Stimulated activated CD8-positive, alpha-beta memory T cell treated with anti-CD3 and anti-CD28 coated beads, Interleukin-15, amount 100 ng/mL, for 24 hours (primary cell): Measurements from ENCODE around the gene RLN3.
"Not testable (repeated sequence)": the region's sequence is repeated elsewhere in the genome, so short reads cannot be mapped to it uniquely, and the experiment has no call there.

Experiments used
- DNase-seq: peaks from one replicate; pipeline ENCODE4 v3.0.0-alpha.2; 2020; ENCODE audit warnings: low read depth

Gene RLN3

DNA sequence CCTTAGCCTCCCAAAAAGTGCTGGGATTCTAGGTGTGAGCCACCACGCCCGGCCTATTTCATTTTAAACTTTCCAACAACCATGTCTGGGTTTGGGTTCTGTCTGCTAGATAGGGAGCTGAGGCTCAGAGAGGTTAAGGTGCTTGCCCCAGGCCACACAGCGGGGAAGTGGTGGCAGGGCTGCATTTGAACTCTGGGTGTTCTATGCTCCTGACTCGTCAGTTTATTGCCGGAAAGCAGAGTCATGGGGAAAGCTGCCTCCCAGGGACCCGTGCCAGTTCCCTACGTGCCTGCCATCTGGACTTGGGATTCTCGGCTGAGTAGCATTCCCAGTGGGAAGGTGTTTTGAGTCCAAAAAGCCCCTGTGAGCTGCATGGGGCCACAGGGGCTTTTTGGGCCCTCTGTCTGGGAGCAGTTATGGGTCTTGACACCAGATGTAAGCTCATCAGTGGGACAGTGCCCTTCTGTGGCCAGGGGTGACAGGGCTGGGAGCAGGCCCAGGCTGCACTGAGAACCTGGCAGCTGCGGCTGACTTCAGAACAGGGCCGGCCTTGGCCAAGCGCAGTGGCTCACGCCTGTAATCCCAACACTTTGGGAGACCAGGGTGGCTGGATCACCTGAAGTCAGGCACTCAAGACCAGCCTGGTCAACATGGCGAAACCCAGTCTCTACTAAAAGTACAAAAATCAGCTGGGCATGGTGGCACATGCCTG, 32.8 kb upstream of the RLN3 start:
- DNase-seq: no peak

DNA sequence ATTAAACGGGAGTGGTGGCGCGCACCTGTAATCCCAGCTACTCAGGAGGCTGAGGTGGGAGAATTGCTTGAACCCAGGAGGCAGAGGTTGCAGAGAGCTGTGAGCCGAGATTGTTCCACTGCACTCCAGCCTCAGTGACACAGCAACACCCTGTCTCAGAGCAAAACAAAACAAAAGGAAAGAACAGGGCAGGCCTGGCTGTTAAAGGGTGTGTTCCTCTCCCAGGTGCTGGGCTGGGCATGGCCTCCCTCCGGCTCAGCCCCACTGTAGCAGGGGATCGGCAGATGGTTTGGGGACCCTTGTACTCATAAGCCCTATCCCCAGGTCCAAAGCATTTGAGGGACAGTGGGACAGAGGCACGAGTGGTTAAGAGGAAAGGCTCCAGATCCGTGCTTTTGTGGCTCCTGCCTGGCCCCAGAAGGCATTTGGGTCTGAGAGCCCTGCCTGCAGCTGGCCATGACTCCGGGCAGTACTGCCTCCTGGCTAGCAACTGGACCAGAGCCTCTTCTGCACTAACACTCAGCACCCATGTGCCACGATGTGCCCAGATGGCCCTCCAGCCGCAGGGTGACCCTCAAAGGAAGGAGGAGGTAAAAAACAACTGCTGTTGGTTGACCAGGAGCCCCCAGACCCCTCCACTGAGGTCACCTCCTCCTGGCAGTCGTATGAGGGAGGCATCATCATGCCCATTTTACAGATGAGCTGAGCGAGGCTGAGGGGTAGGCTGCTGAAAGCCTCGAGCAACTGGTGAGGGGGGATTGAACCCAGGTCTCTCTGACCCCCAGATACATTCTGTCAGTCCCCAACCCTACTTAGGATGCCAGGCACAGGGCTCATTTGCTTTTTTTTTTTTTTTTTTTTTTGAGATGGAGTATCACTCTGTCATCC, 31.8 kb upstream of the RLN3 start:
- DNase-seq: no peak

DNA sequence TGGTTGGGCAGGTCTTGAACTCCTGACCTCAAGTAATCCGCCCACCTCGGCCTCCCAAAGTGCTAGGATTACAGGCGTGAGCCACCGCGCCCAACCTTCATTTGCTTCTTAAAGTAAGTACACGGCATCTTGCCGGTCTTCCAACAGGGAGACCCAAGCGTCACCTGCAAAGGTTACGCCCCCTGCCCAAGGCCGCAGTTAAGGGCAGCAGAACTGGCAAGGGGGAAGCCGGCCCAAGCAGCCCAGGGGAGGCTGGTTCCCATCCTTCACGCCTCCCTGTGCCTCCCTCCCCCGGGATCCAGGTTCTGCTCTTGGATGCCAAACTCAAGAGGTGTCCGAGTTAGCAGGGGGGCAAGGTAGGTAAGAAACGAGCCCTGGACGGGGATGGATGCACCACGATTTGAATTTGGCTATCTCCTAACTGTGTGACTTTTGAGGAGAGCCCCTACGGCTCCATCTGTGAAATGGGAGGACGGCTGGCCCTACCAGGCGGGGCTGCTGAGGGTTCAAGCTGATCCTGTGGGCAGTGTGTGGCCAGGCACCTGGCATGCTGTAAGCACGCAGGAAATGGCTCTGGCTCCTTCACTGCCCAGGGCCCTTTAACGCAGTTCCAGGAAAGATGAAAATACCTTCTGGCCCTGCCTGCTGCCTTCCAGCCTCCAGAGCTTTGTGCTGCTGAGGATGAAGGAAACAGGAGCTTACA, 30.9 kb upstream of the RLN3 start:
- no peak for DNase-seq

DNA sequence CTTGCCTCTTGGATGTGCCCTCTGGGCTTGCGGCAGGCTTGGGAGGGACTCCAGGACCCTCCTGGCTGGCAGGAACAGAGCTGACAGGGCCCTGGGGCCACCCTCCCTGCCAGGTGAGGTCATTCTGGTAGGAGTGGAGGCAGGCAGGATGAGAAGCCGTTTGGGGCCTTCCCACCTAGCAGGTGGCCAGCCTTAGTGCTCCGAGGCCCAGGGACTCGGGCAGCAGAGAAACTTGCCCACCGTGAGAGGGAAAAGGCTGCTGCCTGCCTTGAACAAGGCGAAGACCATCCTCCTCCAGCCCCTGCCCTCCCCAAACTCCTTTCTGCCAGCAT, 30.4 kb upstream of the RLN3 start:
- no peak for DNase-seq

DNA sequence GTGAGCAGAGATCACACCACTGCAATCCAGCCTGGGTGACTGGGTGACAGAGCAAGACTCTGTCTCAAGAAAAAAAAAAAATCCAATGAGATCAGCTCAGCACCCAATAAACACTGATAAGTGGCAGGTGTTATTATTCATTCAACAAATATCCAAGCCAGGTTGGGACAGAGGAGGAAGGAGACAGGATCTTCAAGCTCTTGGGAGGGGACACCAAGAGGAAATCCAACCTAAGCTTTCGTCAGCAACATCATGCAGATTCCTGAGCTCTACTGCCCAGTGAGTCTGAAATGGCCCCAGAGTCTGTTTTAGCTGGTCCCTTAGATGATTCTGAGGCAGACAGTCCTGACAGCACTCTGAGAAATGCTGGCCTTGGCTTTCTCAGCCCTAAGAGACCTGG, 29.5 kb upstream of the RLN3 start:
- no peak for DNase-seq

DNA sequence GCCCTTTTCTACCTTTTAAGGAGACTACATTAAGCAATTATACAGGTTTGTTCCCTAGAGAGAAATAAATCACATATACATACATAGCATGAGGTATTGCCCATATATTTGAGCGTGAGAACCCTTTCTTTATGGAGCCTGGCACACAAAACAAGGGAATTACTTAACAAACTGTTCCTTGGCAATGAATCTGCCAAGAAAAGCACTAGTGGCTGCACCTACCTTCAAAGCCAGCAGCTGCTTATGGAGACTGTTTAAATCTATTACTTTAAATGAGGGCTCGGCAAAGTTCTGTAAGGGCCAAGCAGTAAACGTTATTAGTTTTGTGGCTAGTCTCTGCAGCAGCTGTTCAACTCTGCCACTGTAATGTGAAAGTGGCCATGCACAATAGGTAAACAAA, 28.9 kb upstream of the RLN3 start:
- no peak for DNase-seq

DNA sequence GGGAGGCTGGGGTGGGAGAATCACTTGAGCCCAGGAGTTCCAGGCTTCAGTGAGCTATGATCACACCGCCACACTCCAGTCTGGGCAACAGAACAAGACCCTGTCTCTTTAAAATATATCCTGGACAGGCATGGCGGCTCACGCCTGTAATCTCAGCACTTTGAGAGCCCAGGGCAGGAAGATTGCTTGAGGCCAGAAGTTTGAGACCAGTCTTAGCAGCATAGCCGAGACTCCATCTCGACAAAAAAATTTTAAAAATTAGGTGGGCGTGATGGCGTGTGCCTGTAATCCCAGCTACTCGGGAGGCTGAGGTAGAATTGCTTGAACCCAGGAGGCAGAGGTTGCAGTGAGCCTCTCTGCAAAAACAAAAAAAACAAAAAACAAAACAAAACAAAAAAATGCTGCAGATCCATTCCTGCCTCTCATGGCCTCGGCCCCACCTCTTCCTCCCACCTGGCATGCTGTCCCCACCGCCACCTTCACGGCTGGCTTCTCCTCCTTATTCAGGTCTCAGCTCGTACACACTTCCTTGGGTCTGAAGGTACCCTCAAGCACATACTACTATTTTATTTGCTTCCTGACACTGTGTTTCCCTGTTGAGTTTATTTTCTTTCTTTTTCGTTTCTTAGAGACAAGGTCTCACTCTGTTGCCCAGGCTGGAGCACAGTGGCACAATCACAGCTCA, 27.1 kb upstream of the RLN3 start:
- no peak for DNase-seq

DNA sequence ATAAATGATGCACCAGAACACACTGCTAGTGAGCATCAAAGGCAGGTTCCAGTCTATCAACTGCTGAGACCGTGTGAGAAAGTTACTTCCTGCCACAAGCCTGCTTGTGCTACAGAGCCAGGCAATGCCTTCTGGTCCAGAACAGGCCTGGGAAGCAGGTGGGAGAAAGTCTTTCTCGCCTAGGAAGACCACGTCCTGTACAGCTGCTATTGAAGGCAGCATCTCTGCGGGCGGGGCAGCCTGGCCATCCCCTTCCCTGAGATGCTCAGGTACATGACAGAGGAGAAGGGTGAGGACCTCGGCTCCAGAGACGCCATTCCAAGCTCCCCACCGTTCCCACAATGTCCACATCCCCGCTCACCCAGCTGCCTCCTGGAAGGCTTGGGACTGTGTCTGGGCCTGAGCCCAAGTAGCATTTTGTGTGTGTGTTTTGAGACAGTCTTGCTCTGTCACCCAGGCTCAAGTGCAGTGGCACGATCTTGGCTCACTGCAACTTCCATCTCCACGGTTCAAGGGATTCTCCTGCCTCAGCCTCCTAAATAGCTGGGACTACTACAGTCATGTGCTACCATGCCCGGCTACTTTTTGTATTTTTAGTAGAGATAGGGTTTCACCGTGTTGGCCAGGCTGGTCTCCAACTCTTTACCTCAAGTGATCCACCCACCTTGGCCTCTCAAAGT, 25.2 kb upstream of the RLN3 start:
- no peak for DNase-seq

DNA sequence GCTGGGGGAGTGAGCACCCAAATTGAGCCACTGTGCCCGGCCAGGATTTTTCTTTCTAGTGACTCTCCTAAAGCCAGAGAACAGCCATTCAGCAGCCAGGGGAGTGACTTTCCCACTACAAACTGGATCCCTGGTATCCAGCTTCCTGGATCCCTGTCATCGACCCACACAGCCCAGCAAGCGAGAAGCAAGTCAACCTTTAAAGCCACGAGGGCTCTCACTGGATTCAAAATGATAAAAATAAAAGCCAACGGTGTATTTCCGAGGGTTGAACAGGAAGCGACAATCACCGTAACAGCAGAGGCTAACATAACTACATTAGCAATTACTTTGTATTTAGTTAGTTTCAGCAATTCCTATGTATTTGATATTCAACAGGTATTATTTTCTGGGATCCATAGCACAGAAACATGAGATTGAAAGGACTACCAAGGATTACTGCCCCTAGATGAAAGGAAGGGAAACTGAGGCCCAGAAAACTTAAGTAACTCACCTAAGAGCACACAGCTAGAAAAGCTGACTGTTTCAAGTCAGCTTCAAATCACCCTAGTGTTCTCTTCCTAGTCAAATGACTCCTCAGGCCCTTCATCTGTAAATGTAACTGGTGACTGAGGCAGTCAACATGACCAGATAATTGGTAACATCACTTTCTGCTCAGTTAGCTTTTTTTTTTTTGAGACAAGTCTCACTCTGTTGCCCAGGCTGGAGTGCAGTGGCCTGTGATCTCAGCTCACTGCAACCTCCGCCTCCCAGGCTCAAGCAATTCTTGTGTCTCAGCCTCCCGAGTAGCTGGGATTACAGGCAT, 24.5 kb upstream of the RLN3 start:
- DNase-seq: no peak

DNA sequence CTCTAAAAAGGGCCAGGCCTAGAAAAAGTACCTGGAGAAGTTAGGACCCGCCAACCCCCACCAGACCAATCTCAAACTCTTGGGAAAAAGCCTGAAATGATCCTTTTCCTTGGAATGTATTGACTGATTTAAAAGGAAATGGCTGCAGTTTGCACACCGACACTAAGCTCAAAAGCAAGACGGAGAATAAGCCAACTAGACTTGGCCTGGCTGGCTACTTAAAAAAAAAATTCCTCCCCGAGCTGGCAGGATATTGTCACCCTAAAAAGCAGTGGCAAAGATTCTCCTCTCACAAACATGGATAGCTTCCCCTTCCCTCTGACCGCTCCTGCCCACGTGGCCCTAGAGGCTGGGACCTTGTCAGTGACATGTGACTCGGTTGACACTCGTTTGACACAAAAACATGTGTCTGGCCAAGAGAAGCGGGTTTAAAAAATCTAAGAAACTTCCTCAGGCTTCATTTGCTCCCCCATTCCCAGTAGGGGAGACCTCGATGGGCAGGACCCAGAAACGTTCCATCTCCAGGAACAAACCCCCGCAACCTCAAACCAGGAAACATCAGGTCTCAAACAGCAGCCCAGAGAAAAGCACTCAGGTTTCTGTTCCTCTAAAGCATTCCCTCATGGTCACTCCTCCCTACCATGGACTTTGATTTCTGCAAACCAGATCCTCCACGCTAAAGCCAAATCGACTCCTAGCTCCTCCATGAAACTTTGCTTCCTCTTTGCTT, 23.2 kb upstream of the RLN3 start:
- no peak for DNase-seq

DNA sequence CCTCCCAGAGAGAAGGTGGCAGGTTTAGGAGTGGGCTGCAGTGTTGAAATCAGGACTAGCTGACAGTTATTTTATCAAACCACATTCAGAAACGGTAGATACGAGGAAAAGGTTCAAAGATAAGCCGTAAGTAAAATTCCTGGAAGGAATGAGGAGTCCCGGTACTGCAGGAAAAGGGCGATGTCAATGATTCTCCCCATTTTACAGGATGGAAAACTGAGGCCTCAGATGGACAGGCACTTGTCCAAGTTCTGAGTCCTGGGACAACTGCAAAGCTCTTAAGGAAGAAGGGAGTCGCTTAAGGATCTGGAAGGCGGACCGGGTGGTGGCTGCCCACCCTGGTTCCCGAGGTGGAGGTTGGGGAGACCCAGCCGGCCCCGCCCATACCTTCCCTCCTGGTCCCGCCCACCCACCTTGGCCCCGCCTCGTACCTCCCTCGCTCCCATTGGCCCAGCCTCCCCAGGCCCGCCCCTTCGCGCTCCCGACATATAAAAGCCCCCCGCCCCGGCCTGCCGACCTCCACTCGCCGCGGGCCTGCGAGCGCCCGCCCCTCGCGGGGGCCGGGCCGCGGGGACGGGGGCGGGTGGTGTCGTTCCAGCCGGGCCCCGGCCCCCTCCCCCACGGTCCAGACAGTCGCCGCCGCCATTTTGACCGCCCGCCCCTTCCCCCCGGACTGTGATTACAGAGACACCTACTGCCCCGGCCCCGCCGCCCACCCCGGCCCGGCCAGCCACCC, 22.4 kb upstream of the RLN3 start:
- DNase-seq: peak; percentile 91

DNA sequence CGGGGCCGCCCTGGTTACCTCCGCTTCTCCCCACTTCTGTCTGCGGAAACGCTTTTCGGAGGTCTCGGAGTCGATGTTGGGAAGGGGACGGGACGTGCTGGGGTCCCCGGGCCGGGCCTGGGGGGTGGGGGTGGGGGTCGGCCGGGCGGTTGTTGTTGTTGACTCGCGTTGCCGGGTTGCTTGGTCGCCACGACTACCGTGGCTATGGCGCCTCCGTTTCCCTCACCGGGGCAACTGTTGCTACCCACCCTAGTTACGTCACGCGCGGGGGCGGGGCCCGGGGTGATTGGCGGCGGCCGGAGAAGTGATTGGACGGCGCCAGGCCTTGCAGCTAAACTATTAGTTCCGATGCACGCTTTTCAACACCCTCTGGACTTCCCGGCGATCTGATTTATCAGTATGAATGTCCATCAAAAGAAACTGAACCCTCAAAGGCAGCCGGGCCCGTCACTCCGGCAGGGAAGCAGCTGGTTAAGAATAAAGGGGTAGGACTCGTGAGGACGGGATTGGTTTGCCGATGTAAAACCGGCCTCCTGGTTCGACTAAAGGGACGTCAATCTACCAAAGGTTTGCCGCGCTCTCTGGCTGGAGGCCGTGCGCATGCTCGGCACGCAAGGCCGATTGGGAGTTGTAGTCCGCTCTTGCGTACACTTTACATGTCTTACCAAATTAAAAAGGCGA, 21.7 kb upstream of the RLN3 start, which contains the start of gene RFX1:
TSS of gene RFX1 (minus strand) at position 236 of the 681 bp plus-strand sequence. CDS start 12,477 bp downstream, outside the sequence.
- DNase-seq: peak; percentile 100

DNA sequence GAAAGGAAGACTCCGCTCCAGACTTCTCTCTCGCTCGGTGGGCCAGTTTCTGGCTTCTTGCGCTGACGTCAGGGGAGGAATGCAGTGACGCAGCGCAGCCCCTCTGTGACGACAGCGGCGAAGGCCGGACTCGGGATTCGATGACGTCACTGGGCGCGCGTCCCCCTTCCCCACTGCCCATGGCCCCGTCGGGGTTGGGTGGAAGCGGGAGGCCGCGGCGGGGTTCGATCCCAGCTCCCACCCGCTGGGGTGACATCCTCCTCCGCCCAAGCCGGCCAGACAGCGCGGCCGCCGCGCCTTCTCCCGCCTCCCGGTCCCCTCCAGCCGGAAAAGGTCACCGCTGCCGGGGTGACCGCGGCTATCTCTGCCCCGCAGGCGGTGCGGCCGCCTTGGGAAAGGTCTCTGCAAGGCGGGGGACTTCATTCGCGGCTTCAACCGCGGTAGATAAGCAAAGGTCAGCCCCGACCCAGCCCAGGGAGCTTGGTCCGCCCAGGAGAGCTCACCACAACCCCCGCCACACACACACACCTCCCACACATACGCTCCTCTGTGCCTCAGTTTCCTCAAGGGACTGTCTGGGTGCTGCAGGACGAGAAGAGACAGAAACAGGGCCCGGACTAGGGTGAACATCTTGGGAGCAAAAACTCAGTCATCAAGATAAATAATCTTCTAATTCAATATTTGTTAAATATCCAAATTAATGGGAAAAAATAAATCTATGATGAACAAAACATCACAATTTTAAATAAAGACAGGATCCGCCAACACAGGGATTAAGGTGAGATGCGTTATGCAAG, 21.0 kb upstream of the RLN3 start:
- peak; percentile 67 for DNase-seq

DNA sequence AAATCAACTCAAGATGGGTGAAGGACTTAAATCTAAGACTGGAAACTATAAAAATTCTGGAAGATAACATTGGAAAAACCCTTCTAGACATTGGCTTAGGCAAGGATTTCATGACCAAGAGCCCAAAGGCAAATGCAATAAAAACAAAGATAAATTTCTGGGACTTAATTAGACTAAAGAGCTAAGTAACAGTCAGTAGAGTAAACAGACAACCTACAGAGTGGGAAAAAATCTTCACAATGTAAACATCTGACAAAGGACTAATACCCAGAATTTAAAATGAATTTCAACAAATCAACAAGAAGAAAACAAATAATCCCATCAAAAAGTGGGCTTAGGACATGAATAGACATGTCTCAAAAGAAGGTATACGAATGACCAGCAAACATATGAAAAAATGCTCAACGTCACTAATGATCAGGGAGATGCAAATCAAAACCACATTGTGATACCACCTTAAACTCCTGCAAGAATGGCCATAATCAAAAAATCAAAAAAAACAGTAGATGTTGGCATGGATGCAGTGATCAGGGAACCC, 15.5 kb upstream of the RLN3 start:
- no peak for DNase-seq

DNA sequence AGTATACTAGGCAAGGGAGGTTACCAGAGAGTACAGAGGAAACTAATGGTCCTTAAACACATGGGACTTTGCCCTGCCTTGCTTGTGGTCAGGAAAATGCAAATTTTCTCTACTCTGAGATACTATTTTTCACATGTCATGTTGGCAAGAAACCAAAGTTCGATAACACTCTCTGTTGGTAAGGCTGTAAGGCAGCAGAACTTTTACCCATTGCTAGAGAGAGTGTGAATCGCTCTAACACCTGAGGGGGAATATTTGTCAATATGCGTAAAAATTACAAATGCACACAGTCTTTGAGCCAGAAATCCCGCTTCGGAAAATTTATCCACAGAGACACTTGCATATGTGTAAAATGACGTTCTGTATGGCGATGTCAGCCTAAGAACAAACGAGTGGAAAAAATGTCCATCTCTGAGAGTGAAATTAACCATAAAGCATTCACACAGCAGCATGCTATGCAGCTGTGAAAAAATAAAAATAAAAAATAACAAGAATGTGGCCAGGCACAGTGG, 12.4 kb upstream of the RLN3 start:
- DNase-seq: no peak

DNA sequence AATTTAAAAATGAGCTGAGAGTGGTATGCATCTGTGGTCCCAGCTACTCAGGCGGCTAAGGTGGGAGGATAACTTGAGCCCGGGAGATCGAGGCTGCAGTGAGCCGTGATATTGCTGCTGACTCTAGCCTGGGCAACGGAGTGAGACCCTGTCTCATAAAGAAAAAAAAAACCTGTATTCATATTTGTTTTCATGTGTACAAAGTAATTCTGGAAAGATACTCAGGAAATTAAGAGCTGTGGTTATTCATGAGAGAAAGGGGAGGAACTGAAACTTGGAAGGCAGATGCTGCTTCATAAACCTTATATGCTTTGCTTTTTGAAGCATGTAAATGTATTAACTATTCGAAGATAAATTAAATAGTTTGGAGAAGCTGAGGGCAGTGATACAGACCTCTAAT, 8.8 kb upstream of the RLN3 start:
- no peak for DNase-seq

DNA sequence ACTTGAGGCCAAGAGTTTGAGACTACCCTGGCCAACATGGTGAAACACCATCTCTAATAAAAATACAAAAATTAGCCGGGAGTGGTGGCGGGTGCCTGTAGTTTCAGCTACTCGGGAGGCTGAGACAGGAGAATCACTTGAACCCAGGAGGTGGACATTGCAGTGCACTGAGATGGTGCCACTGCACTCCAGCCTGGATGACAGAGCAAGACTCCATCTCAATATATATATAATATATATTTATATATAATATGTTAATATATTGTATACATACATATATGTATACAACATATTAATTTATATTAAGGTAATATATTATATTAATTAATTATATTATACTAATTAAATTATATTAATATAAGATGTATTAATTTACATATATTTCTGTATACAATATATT, 8.2 kb upstream of the RLN3 start:
- DNase-seq: not testable (repeated sequence)

DNA sequence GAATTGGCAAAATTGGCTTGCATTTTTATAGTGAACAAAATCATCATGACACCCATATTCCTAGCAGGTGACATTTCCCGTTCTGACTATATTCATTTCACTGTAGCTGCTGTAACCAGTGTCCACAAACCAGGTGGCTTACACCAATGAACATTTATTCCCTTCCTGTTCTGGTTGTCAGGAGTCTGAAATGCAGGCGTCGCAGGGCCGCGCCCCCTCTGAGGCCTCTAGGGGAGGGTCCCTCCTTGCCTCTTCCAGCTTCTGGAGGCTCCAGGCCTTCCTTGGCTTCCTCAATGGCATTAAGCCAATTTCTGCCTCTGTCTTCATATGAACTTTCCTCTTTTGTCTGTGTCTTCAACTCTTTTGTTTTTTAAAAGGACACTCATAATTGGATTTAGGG, 6.5 kb upstream of the RLN3 start:
- no peak for DNase-seq
